Measurements from ENCODE around the gene SEMA4G.

DNA sequence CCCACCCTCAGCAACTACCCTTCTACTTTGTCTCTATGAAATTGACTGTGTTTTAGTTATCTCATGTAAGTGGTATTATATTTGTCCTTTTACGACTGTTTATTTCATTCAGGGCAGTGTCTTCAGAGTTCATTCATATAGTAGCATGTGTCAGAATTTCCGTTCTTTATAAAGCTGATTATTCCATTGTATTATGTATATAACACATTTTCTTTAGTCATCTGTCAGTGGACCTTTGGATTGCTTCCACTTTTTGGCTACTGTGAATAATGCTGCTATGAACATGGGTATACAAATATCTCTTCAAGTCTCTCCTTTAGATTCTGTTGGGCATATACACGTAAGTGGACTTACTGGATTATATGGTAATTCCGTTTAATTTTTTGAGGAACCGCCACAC lies 42.0 kb upstream of the SEMA4G start:
- TF ChIP-seq CTCF (IDR thresholded peaks at IDR 0.05; ENCODE audit: insufficient read depth, low read length, poor library complexity, severe bottlenecking) (no peak), EZH2phosphoT487 (conservative IDR thresholded peaks at IDR 0.05; ENCODE audit: low read length) (no peak)
